HEK293 (cell line): ENCODE measurements around the gene CDH12.

Experiments
- CTCF ChIA-PET: fragments of 350-600 bp; formaldehyde crosslinking; extraction: SDS; loops from one replicate; lab custom pipeline; 2021; ENCODE audit warnings: antibody characterized with exemption; lab: Yijun Ruan, JAX
- POLR2A ChIA-PET: fragments of 300-600 bp; formaldehyde crosslinking; extraction: SDS; loops from one replicate; lab custom pipeline; 2020; ENCODE audit warnings: antibody characterized with exemption, inconsistent platforms; lab: Yijun Ruan, JAX
- H3K27ac ChIP-seq: fragments of 200-500 bp; sonication (Bioruptor generic); 2 replicates; pipeline ENCODE4 v1.5.1; 2014; ENCODE audit warnings: low read depth, low read length, control low read depth, inconsistent platforms; ENCODE audit errors: extremely low read depth
- H3K36me3 ChIP-seq, 2 experiments: fragments of 200-500 bp in 1 of 2; sonication (Bioruptor generic) in 1 of 2; 1 replicate in 1 of 2; 2 replicates in 1 of 2; pipeline ENCODE4 v1.5.1; 2014 to 2017; ENCODE audit warnings: inconsistent platforms in 2 of 2, low read length in 2 of 2; ENCODE audit not compliant: control insufficient read depth in 2 of 2, insufficient read depth in 1 of 2
- H3K4me1 ChIP-seq: fragments of 200-500 bp; sonication (Bioruptor generic); 2 replicates; pipeline ENCODE4 v1.5.1; 2014; ENCODE audit warnings: mild to moderate bottlenecking, low read length, inconsistent platforms; ENCODE audit not compliant: control insufficient read depth, insufficient read depth
- H3K4me3 ChIP-seq: 2 replicates; pipeline ENCODE4 v1.5.1; 2011; ENCODE audit warnings: low read depth, mild to moderate bottlenecking, control low read depth, low read length, moderate library complexity
- H3K9me3 ChIP-seq: fragments of 200-500 bp; sonication (Bioruptor generic); 2 replicates; pipeline ENCODE4 v1.5.1; 2014; ENCODE audit warnings: low read depth, low read length, inconsistent platforms; ENCODE audit not compliant: control insufficient read depth, insufficient read depth
- KLF10 ChIP-seq: fragments of 450-650 bp; IDR thresholded peaks from 2 replicates; pipeline ENCODE4 v1.5.1; 2018; ENCODE audit warnings: missing biosample characterization, mild to moderate bottlenecking, missing genetic modification characterization
- RBAK ChIP-seq: fragments of 450-650 bp; formaldehyde crosslinking; IDR thresholded peaks from 2 replicates; pipeline ENCODE4 v1.5.1; 2016; ENCODE audit warnings: missing biosample characterization, missing genetic modification characterization
- ZBTB20 ChIP-seq: fragments of 450-650 bp; formaldehyde crosslinking; IDR thresholded peaks from 2 replicates; pipeline ENCODE4 v1.5.1; 2016; ENCODE audit warnings: missing biosample characterization, missing genetic modification characterization
- ZNF138 ChIP-seq: fragments of 450-650 bp; formaldehyde crosslinking; IDR thresholded peaks from 2 replicates; pipeline ENCODE4 v1.5.1; 2016; ENCODE audit warnings: missing biosample characterization, missing genetic modification characterization, borderline replicate concordance
- ZNF274 ChIP-seq, 2 experiments: fragments of 200-500 bp in 1 of 2; fragments of 450-650 bp in 1 of 2; sonication (Bioruptor generic) in 1 of 2; formaldehyde crosslinking in 1 of 2; IDR thresholded peaks; 2 replicates each; pipeline versions ENCODE4 v1.5.1 to v1.6.1; 2014 to 2016; ENCODE audit warnings: borderline replicate concordance in 1 of 2, inconsistent platforms in 1 of 2, low read length in 1 of 2, missing biosample characterization in 1 of 2, missing genetic modification characterization in 1 of 2
- ZNF311 ChIP-seq: fragments of 450-650 bp; formaldehyde crosslinking; IDR thresholded peaks from 2 replicates; pipeline ENCODE4 v1.5.1; 2017; ENCODE audit warnings: missing biosample characterization, missing genetic modification characterization, borderline replicate concordance
- ZNF521 ChIP-seq: fragments of 450-650 bp; formaldehyde crosslinking; IDR thresholded peaks from 2 replicates; pipeline ENCODE4 v1.5.1; 2017; ENCODE audit warnings: missing biosample characterization, mild to moderate bottlenecking, missing genetic modification characterization
- ZNF558 ChIP-seq: fragments of 450-650 bp; formaldehyde crosslinking; IDR thresholded peaks from 2 replicates; pipeline ENCODE4 v1.5.1; 2016; ENCODE audit warnings: missing biosample characterization, missing genetic modification characterization
- ZNF600 ChIP-seq: fragments of 450-650 bp; formaldehyde crosslinking; IDR thresholded peaks from 2 replicates; pipeline ENCODE4 v1.5.1; 2016; ENCODE audit warnings: missing biosample characterization, missing genetic modification characterization
- ZNF747 ChIP-seq: fragments of 450-650 bp; formaldehyde crosslinking; IDR thresholded peaks from 2 replicates; pipeline ENCODE4 v1.5.1; 2016; ENCODE audit warnings: missing biosample characterization, missing genetic modification characterization
- TF ChIP-seq, protein P1 (sequence below): fragments of 450-650 bp; formaldehyde crosslinking; IDR thresholded peaks from 2 replicates; pipeline ENCODE4 v1.5.1; 2016; ENCODE audit warnings: missing biosample characterization, missing genetic modification characterization
- TF ChIP-seq, protein P2 (sequence below): fragments of 450-650 bp; formaldehyde crosslinking; IDR thresholded peaks from 2 replicates; pipeline ENCODE4 v1.5.1; 2016; ENCODE audit warnings: missing biosample characterization, missing genetic modification characterization, low read depth

Gene CDH12

DNA sequence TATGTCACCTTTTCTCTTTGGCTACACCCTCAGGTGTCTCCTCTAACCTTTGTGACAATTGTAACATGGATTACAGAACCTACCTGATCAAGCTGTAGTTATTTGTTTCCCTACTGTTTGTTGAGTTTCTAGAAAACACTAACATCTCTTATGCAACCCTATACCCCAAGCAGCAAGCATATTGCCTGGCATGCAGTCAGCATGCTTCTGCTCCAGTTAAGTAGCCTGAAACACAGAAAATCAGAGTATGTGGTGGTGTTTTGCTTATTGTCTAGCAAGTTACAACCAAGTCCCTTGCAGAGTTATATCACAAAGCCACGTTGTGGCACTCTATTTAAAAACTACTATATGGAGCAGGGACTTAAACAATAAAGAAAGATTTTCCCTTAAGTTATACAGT, 131.1 kb downstream of the CDH12 start (continued):
- TF ChIP-seq, protein P1, sequence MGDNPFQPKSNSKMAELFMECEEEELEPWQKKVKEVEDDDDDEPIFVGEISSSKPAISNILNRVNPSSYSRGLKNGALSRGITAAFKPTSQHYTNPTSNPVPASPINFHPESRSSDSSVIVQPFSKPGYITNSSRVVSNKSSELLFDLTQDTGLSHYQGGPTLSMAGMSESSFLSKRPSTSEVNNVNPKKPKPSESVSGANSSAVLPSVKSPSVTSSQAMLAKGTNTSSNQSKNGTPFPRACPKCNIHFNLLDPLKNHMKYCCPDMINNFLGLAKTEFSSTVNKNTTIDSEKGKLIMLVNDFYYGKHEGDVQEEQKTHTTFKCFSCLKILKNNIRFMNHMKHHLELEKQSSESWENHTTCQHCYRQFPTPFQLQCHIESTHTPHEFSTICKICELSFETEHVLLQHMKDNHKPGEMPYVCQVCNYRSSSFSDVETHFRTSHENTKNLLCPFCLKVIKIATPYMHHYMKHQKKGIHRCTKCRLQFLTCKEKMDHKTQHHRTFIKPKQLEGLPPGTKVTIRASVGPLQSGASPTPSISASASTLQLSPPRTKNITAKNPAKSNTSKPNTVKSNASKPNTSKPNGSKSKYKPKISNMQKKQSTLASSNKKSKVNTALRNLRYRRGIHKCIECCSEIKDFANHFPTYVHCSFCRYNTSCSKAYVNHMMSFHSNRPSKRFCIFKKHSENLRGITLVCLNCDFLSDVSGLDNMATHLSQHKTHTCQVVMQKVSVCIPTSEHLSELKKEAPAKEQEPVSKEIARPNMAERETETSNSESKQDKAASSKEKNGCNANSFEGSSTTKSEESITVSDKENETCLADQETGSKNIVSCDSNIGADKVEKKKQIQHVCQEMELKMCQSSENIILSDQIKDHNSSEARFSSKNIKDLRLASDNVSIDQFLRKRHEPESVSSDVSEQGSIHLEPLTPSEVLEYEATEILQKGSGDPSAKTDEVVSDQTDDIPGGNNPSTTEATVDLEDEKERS (tag by site-specific recombination): no peak
- TF ChIP-seq ZNF747 (tag by site-specific recombination) (no peak), ZNF274 (IDR thresholded peaks at IDR 0.05; ENCODE audit: low read length) (no peak), ZNF274 (tag by site-specific recombination; IDR thresholded peaks at IDR 0.05; ENCODE audit: borderline replicate concordance) (no peak)
- TF ChIP-seq, all 188 proteins: peak for 0

DNA sequence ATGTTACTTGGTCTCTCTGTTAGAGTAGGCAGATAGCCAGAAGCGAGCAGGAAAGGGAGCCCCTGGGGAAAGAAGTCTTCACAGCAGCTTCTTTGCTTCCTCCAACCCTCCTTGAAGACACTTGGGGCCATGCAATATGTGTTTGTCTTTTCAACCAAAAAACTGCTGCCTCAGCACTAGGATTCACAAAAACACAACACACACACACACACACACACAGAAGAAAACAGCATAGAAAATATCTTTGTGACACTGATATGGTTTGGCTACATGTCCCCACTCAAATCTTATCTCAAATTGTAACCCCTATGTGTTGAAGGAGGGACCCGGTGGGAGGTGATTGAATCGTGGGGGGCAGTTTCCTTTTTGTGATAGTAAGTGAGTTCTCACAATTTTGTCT, 133.3 kb downstream of the CDH12 start:
- Histone ChIP-seq H3K36me3 (no peaks in the 10 kb centered on the region), H3K4me3 (no peak overlapping the region), H3K4me1 (no peaks in the 10 kb centered on the region), H3K9me3 (no peaks in the 10 kb centered on the region), H3K27ac (no peak overlapping the region)
- CTCF ChIA-PET: no interaction called here
- POLR2A ChIA-PET: no interaction called here
- no peak for TF ChIP-seq ZNF521 (tag by site-specific recombination)
- no peak for TF ChIP-seq ZNF558 (tag by site-specific recombination)
- TF ChIP-seq RBAK (tag by site-specific recombination): no peak

DNA sequence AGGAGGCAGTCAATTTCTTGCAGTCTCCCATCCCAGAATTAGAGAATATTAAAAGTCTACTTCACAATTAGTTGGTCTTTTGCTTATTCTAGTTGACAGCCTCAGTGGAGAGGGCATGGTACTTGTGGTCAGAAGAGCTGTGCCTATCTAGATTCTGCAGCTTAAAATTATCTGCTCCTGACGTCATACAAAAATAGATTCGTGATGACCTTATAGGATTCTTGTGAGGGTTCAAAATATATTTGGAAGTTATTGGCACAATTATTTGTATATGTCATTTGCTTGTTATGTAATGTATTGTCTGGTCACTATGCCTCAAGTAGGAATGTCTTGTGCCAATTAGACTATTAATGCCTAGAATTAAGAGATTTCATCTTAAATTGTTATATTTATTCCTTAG, 142.5 kb downstream of the CDH12 start:
- Histone ChIP-seq H3K27ac (no peak overlapping the region), H3K9me3 (no peaks in the 10 kb centered on the region), H3K4me1 (no peaks in the 10 kb centered on the region), H3K36me3 (no peaks in the 10 kb centered on the region), H3K4me3 (no peak overlapping the region)
- ChIA-PET POLR2A (no interaction called here), CTCF (no interaction called here)
- no peak for TF ChIP-seq ZNF311 (tag by site-specific recombination)
- TF ChIP-seq, protein P2, sequence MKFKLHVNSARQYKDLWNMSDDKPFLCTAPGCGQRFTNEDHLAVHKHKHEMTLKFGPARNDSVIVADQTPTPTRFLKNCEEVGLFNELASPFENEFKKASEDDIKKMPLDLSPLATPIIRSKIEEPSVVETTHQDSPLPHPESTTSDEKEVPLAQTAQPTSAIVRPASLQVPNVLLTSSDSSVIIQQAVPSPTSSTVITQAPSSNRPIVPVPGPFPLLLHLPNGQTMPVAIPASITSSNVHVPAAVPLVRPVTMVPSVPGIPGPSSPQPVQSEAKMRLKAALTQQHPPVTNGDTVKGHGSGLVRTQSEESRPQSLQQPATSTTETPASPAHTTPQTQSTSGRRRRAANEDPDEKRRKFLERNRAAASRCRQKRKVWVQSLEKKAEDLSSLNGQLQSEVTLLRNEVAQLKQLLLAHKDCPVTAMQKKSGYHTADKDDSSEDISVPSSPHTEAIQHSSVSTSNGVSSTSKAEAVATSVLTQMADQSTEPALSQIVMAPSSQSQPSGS: peak; percentile 45; the same call in 1 of the 2 replicates

DNA sequence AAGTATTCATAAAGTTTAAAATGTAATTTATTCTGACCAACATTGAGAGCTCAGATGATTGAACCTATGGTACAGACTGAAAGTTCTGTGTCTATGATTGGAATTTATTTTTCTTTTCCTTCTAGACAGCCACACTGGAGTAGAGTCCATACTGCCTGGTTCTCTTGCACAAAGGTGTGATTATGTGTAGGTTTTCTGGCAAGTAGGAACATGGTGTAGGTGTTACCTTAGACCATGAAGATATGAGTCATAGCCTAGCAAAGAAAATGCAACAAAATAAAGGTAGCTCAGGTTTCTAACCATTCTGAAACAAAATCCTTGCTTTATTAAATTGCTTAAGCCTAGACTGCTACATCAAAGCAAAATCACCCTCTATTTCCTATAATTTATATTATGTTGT, 143.4 kb downstream of the CDH12 start:
- POLR2A ChIA-PET: no interaction called here
- CTCF ChIA-PET: no interaction called here
- Histone ChIP-seq H3K4me1 (no peaks in the 10 kb centered on the region), H3K36me3 (no peaks in the 10 kb centered on the region)
- no peak for TF ChIP-seq ZNF747 (tag by site-specific recombination)
- TF ChIP-seq KLF10 (tag by site-specific recombination): no peak
- TF ChIP-seq ZBTB20: no peak
- TF ChIP-seq, protein P1 (tag by site-specific recombination): no peak
- TF ChIP-seq ZNF600 (tag by site-specific recombination): no peak
- no peak for TF ChIP-seq ZNF138 (tag by site-specific recombination)
- TF ChIP-seq, all 188 proteins: peak for 0
- no peak overlapping the region for H3K27ac ChIP-seq
- H3K4me3 ChIP-seq: no peak overlapping the region
- no peaks in the 10 kb centered on the region for H3K9me3 ChIP-seq
